Neural cell (in vitro differentiated cells): ENCODE measurements around the gene SEC23IP.

Experiments used
- CTCF ChIP-seq: fragments of 450-650 bp; IDR thresholded peaks from 2 replicates; pipeline ENCODE4 v1.5.1; 2014; ENCODE audit warnings: antibody characterized with exemption, mild to moderate bottlenecking, moderate library complexity; ENCODE audit not compliant: poor library complexity, severe bottlenecking
- EP300 ChIP-seq: fragments of 450-650 bp; conservative IDR thresholded peaks from 2 replicates; pipeline ENCODE4 v1.6.1; 2014; ENCODE audit warnings: antibody characterized with exemption, mild to moderate bottlenecking, moderate library complexity; ENCODE audit not compliant: poor library complexity, severe bottlenecking
- EZH2 ChIP-seq: fragments of 200-600, 300-800 bp; shearing (Covaris generic), sonication (generic); IDR thresholded peaks from 2 replicates; pipeline ENCODE4 v1.6.1; 2014; ENCODE audit warnings: antibody characterized with exemption, low read length, borderline replicate concordance, mild to moderate bottlenecking; ENCODE audit not compliant: insufficient read depth, poor library complexity, severe bottlenecking
- MXI1 ChIP-seq: fragments of 450-650 bp; conservative IDR thresholded peaks from 2 replicates; pipeline ENCODE4 v1.6.1; 2014; ENCODE audit warnings: antibody characterized with exemption, mild to moderate bottlenecking; ENCODE audit not compliant: poor library complexity, severe bottlenecking
- POLR2AphosphoS5 ChIP-seq: IDR thresholded peaks from 2 replicates; pipeline ENCODE4 v1.6.1; 2012
- RAD21 ChIP-seq: fragments of 450-650 bp; conservative IDR thresholded peaks from 2 replicates; pipeline ENCODE4 v1.6.1; 2014; ENCODE audit warnings: antibody characterized with exemption, mild to moderate bottlenecking, moderate library complexity
- REST ChIP-seq: IDR thresholded peaks from 2 replicates; pipeline ENCODE4 v1.6.1; 2012; ENCODE audit warnings: borderline replicate concordance
- SMC3 ChIP-seq: fragments of 450-650 bp; conservative IDR thresholded peaks from 2 replicates; pipeline ENCODE4 v1.6.1; 2014; ENCODE audit warnings: antibody characterized with exemption, mild to moderate bottlenecking, moderate library complexity; ENCODE audit not compliant: poor library complexity

GRCh38 chr10:119933179-119933578, 40.6 kb downstream of the SEC23IP start:
- TF ChIP-seq CTCF (peak; percentile 90), POLR2AphosphoS5 (no peak), REST (no peak), EZH2 (no peak), EP300 (no peak), MXI1 (no peak), SMC3 (peak; percentile 91), RAD21 (peak; percentile 95)
